SK-N-MC (cell line): Measurements from ENCODE around the gene DYRK3.

Experiments
- DNase-seq: peaks from one replicate; pipeline ENCODE4 v3.0.0-alpha.2; 2011; ENCODE audit warnings: low read depth, low spot score
- H3K27ac ChIP-seq: fragments of 200-600 bp; sonication (generic); 2 replicates; pipeline ENCODE4 v1.5.1; 2016; ENCODE audit warnings: mixed run types
- H3K36me3 ChIP-seq: fragments of 200-600 bp; sonication (generic); 2 replicates; pipeline ENCODE4 v1.6.1; 2017; ENCODE audit warnings: antibody characterized with exemption, low read length, mixed read lengths; ENCODE audit not compliant: insufficient read depth
- H3K4me3 ChIP-seq: fragments of 200-600 bp; sonication (generic); 2 replicates; pipeline ENCODE4 v1.5.1; 2016
- H3K9ac ChIP-seq: fragments of 200-600 bp; sonication (generic); 2 replicates; pipeline ENCODE4 v1.8.0; 2017; ENCODE audit warnings: mixed run types, mixed read lengths; ENCODE audit not compliant: insufficient read length
- H3K9me3 ChIP-seq: fragments of 200-600 bp; sonication (generic); 2 replicates; pipeline ENCODE4 v1.6.1; 2017; ENCODE audit warnings: low read depth, mild to moderate bottlenecking, antibody characterized with exemption, low read length, moderate library complexity, mixed read lengths
- EZH2 ChIP-seq: fragments of 200-600 bp; sonication (generic); IDR thresholded peaks from one replicate; pipeline ENCODE4 v1.6.1; 2017; ENCODE audit warnings: antibody characterized with exemption
- FOXP2 ChIP-seq: optimal IDR thresholded peaks from 2 replicates; pipeline ENCODE3; 2011; ENCODE audit warnings: mild to moderate bottlenecking, moderate library complexity; ENCODE audit not compliant: insufficient read depth; ENCODE audit errors: extremely low read length, control extremely low read depth
- POLR2AphosphoS5 ChIP-seq: IDR thresholded peaks from 2 replicates; pipeline ENCODE4 v1.6.1; 2012; ENCODE audit warnings: mild to moderate bottlenecking, low read depth, low read length, borderline replicate concordance

DYRK3 gene

DNA sequence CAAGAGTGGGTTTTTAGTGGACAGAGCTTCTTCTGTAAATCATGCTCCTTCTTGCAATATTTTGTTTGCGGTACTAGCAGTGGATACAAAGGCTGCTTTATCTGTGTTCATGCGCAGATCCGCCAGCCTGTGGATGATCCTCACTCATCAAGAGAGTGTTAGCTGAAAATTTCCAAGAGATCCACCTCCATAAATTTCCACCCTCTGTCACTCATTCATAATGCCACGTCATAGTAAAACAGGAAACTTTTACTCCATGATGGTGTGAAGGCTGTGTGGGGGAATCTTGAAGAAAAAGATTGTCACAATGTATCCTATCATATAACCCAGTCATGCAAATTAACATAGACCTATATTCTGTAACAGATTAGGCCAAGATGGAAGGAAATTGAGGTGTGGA lies 44.9 kb downstream of the DYRK3 start:
- no peaks in the 10 kb centered on the region for H3K9me3 ChIP-seq
- no peaks in the 10 kb centered on the region for H3K36me3 ChIP-seq
- no peak overlapping the region for H3K4me3 ChIP-seq
- no peak for TF ChIP-seq EZH2
- no peak for TF ChIP-seq POLR2AphosphoS5
- no peak for DNase-seq
- H3K27ac ChIP-seq, result no peak overlapping the region
- no peak overlapping the region for H3K9ac ChIP-seq

DNA sequence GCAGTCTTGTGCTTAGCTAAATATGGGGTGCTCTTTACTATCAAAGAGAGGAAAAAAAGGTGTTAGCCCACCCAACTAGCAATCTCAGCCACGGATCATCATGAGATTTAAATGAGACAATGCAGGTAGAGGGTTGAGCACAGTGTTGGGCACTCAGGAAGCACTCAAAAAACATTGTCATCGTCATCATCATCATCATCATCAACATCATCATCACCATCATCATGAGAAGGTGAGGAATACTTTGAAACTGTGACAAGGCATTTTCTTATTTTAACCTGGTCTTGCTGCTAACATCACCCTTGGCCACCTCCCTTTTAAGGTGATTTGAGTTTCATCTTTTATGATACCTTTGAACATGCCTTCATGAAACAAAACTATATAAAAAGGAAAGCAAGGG lies 46.0 kb downstream of the DYRK3 start:
- Histone ChIP-seq H3K9ac (no peak overlapping the region), H3K36me3 (no peaks in the 10 kb centered on the region), H3K27ac (no peak overlapping the region), H3K4me3 (no peak overlapping the region), H3K9me3 (no peaks in the 10 kb centered on the region)
- no peak for DNase-seq
- TF ChIP-seq POLR2AphosphoS5 (no peak), FOXP2 (no peak), EZH2 (no peak)

DNA sequence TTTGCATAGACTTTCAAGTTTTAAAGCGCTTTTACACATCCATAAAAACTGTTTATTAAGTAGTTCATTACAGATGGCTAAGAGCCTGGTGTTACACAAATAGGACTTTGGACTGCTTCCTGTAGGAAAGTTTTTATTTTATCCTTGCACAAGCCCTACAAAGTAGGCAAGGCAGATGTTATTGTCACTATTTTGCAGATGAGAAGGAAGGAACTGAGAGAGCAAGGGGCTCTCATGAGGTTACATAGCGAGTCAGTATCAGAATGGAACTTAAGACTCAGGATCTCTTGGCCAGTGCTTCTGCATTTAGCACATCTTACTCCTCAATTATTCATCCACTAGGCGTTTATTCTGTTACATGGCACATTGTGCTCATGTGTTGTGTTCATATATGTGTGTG lies 46.8 kb downstream of the DYRK3 start:
- H3K9ac ChIP-seq, result no peak overlapping the region
- DNase-seq, result no peak
- no peak for TF ChIP-seq POLR2AphosphoS5
- no peaks in the 10 kb centered on the region for H3K9me3 ChIP-seq
- H3K4me3 ChIP-seq, result peak overlapping the region; percentile 3; the same call in 1 of the 2 replicates
- no peak overlapping the region for H3K27ac ChIP-seq
- no peaks in the 10 kb centered on the region for H3K36me3 ChIP-seq

DNA sequence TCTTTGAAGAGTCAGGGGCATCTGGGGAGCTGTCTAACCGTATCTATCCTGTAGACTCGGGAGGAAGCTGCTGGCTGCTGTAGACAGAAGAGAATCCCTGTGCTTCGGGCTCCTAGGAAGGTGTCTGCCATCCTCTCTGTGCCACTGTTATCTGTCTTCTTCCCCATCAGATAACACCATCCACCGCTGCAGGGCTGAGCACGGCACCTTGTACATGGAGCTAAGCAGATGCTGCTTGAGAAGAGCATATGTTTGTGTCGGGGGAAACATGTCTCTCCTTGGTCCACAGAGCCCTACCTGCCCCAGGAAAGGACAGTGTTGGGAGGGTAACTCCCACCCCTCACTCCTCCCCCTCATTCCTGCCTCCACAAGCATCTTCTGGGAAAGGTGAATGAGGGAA lies 48.0 kb downstream of the DYRK3 start:
- no peaks in the 10 kb centered on the region for H3K9me3 ChIP-seq
- H3K36me3 ChIP-seq, result no peaks in the 10 kb centered on the region
- H3K9ac ChIP-seq, result no peak overlapping the region
- TF ChIP-seq POLR2AphosphoS5 (no peak), FOXP2 (no peak), EZH2 (no peak)
- H3K27ac ChIP-seq, result no peak overlapping the region
- no peak for DNase-seq
- H3K4me3 ChIP-seq, result no peak overlapping the region

GRCh38 chr1:206684003-206684402 lies 48.7 kb downstream of the DYRK3 start:
- no peak for DNase-seq
- Histone ChIP-seq H3K9me3 (no peaks in the 10 kb centered on the region), H3K9ac (no peak overlapping the region), H3K27ac (no peak overlapping the region), H3K4me3 (peak overlapping the region; percentile 81), H3K36me3 (no peaks in the 10 kb centered on the region)
- TF ChIP-seq POLR2AphosphoS5 (no peak), EZH2 (no peak), FOXP2 (no peak)

DNA sequence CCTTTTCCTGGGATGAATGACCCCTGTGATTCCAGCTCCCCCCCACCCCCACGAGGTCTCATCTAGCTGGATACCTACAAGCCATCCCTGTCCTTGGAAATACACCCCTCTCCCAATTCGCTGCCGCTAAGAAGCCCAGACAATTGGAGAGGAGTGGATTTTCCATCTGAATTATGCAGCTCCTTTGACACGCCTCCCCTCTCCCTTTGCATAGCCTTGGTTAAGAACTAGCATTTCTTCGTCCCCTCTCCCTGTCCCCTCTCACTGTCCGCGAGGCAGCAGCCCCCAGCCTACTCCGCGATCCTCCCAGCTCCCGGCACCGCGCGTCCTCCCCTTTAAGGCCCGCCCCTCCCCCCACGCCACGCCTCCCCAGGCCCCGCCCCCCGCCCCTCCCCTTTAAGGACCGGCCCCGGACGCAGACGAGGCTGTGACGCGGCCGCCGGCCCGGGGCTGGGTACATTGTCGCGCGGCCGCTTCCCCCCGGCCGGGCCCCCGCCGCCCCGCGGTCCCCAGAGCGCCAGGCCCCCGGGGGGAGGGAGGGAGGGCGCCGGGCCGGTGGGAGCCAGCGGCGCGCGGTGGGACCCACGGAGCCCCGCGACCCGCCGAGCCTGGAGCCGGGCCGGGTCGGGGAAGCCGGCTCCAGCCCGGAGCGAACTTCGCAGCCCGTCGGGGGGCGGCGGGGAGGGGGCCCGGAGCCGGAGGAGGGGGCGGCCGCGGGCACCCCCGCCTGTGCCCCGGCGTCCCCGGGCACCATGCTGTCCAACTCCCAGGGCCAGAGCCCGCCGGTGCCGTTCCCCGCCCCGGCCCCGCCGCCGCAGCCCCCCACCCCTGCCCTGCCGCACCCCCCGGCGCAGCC lies 49.4 kb downstream of the DYRK3 start, which contains the start of gene MAPKAPK2:
Gene MAPKAPK2, plus strand, starts transcription at position 428 of the 856 bp plus-strand sequence. Its CDS starts 325 bp downstream, at position 753.
- peak within 1 kb of the TSS; percentile 81 for H3K4me3 ChIP-seq

DNA sequence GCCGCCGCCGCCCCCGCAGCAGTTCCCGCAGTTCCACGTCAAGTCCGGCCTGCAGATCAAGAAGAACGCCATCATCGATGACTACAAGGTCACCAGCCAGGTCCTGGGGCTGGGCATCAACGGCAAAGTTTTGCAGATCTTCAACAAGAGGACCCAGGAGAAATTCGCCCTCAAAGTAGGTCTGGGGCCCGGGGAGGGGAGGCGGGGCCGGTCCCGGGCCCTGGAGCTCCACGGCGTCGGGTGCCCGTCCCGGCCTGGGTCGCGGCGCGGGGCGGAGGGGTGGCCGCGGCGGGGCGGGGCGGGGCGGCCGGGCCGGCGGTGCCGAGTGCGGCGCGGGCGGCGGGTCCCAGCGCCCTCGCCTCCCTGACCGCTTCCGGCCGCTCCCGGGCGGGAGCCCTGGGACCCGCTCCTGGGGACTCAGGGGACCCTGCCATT lies 50.0 kb downstream of the DYRK3 start:
- Histone ChIP-seq H3K4me3 (peak overlapping the region; percentile 81), H3K27ac (no peak overlapping the region), H3K9me3 (no peaks in the 10 kb centered on the region), H3K36me3 (no peaks in the 10 kb centered on the region), H3K9ac (peak overlapping the region; percentile 75)
- no peak for DNase-seq
- TF ChIP-seq FOXP2 (no peak), EZH2 (no peak), POLR2AphosphoS5 (no peak)

More for the DNA sequence above, 49.4 kb downstream of the DYRK3 start, which contains the start of gene MAPKAPK2:
- TF ChIP-seq EZH2 (no peak), POLR2AphosphoS5 (no peak), FOXP2 (no peak)
- peak within 1 kb of the TSS; percentile 75 for H3K9ac ChIP-seq
- no peak within 1 kb of the TSS for H3K27ac ChIP-seq
- no peaks in the 10 kb centered on the region for H3K36me3 ChIP-seq
- no peaks in the 10 kb centered on the region for H3K9me3 ChIP-seq
- no peak for DNase-seq

GRCh38 chr1:206685769-206686477 lies 50.6 kb downstream of the DYRK3 start:
- Histone ChIP-seq H3K27ac (no peak overlapping the region), H3K9ac (peak overlapping the region; percentile 69), H3K4me3 (peak overlapping the region; percentile 81), H3K9me3 (no peaks in the 10 kb centered on the region), H3K36me3 (no peaks in the 10 kb centered on the region)
- 0 out of 2 replicates have a peak, but pooled peaks have one; percentile 15 for TF ChIP-seq POLR2AphosphoS5
- TF ChIP-seq FOXP2, result no peak
- DNase-seq, result no peak
